Stomach (tissue), 19 donors: ENCODE data around the gene CSH1. TPM values are rescaled to one million over a fixed set of nuclear protein-coding genes. Genes with fewer than 3 reads are reported as not detected.
"Not testable (repeated sequence)": the region's sequence is repeated elsewhere in the genome, so short reads cannot be mapped to it uniquely, and the experiment has no call there.

Experiments used
- DNase-seq, 2 donors: peaks; one replicate each; pipeline versions ENCODE4 v3.0.0 to v3.0.0-alpha.2; 2013 to 2019
- H3K27ac ChIP-seq, 5 donors: fragments of 200-600 bp in 4 of 5; sonication (generic) in 4 of 5; one replicate each; pipeline ENCODE4 v1.5.1; 2013 to 2019; ENCODE audit warnings: mild to moderate bottlenecking in 1 of 5, moderate library complexity in 1 of 5
- H3K27me3 ChIP-seq, 3 donors: fragments of 200-600 bp; sonication (generic); one replicate each; pipeline ENCODE4 v1.5.1; 2017 to 2019; ENCODE audit warnings: mixed run types in 1 of 3
- H3K36me3 ChIP-seq, 4 donors: fragments of 200-600 bp; sonication (generic); 1 replicate in 3 of 4; 2 replicates in 1 of 4; pipeline ENCODE4 v1.5.1; 2016 to 2019
- H3K4me1 ChIP-seq, 4 donors: fragments of 200-600 bp; sonication (generic); one replicate each; pipeline ENCODE4 v1.5.1; 2016 to 2019
- H3K4me3 ChIP-seq, 4 donors: fragments of 200-600 bp; sonication (generic) in 3 of 4; one replicate each; pipeline ENCODE4 v1.5.1; 2016 to 2019; ENCODE audit warnings: mild to moderate bottlenecking in 1 of 4
- H3K9me3 ChIP-seq, 4 donors: fragments of 200-600 bp; sonication (generic); one replicate each; pipeline ENCODE4 v1.5.1; 2016 to 2019
- EP300 ChIP-seq: sonication (generic); formaldehyde crosslinking; IDR thresholded peaks from one replicate; pipeline ENCODE4 v1.6.1; 2017; ENCODE audit warnings: antibody characterized with exemption
- POLR2A ChIP-seq, 4 donors: fragments of 450-650 bp; IDR thresholded peaks; one replicate each; pipeline ENCODE4 v1.6.1; 2016; ENCODE audit warnings: antibody characterized with exemption in 4 of 4, control low read depth in 2 of 4, mild to moderate bottlenecking in 1 of 4, moderate library complexity in 1 of 4
- POLR2AphosphoS5 ChIP-seq, 3 donors: sonication (generic); formaldehyde crosslinking; IDR thresholded peaks; one replicate each; pipeline ENCODE4 v1.6.1; 2016; ENCODE audit warnings: antibody characterized with exemption in 3 of 3
- WGBS, 5 donors: extraction: QIAGEN DNeasy Blood & Tissue Kit in 3 of 5; methylation state at CpG; one replicate each; pipeline versions ENCODE4 v1.1.5 to v1.1.7; 2013 to 2018; 5-methylcytosine and 5-hydroxymethylcytosine counted together
- intact Hi-C: fragments of 100-400 bp; cut with DNase I; formaldehyde crosslinking; loops from one replicate; pipeline ENCODE4 v1.15.1; 2023; ENCODE audit warnings: low total_unique reads
- long read RNA-seq, 10 donors: transcript quantifications; one replicate each; lab custom pipeline, GENCODE V29; 2026
- polyA plus RNA-seq, 3 donors: library from polyadenylated mRNA; stranded (reverse); fragments of 200-250 nt; gene quantifications; one replicate each; pipeline ENCODE4 v1.2.3, GENCODE V29; 2013
- total RNA-seq, 5 donors: library from RNA; depleted of rRNA; stranded (reverse); fragments of >200 nt; gene quantifications; one replicate each; pipeline versions ENCODE4 v1.1.0 to v1.2.3, GENCODE V29; 2014 to 2016
- TF ChIP-seq, protein P1 (sequence below), 7 experiments: fragments of 450-650 bp in 4 of 7; fragments of 200-600 bp in 3 of 7; sonication (generic) in 3 of 7; IDR thresholded peaks; one replicate each; pipeline ENCODE4 v1.5.1; 2016 to 2019; ENCODE audit warnings: antibody characterized with exemption in 7 of 7, control low read depth in 2 of 7, mild to moderate bottlenecking in 1 of 7
- donor health status: healthy with polysubstance abuse.
- donor health status: Bipolar disorder and iron deficiency.
- donor health status: healthy.

CSH1 gene
- not detected for total RNA-seq
- not detected for polyA plus RNA-seq
- long read RNA-seq, donor 1, transcript CSH1-202 (4 exons, 1,073 nt) = minor isoform, 5 of 118 reads
- long read RNA-seq, donor 1, transcript CSH1-201 (5 exons, 900 nt) = major isoform, 106 of 118 reads
- long read RNA-seq, donor 1, partial matches to known transcripts = 7 of 118 reads
- long read RNA-seq, donor 1, other reads (novel, unspliced or antisense) = 0 of 118 reads
- long read RNA-seq, donor 2 = 0 reads
- long read RNA-seq, donor 3, partial matches to known transcripts = 0 of 2 reads
- long read RNA-seq, donor 3, other reads (novel, unspliced or antisense) = 0 of 2 reads
- long read RNA-seq, donor 4 = 0 reads
- long read RNA-seq, donor 5 = 0 reads
- long read RNA-seq, donor 6, partial matches to known transcripts = 0 of 1 reads
- long read RNA-seq, donor 6, other reads (novel, unspliced or antisense) = 0 of 1 reads
- long read RNA-seq, donor 7 = 0 reads
- long read RNA-seq, donor 8, partial matches to known transcripts = 0 of 1 reads
- long read RNA-seq, donor 8, other reads (novel, unspliced or antisense) = 0 of 1 reads
- long read RNA-seq, donor 9 = 0 reads
- long read RNA-seq, donor 10 = 0 reads

DNA sequence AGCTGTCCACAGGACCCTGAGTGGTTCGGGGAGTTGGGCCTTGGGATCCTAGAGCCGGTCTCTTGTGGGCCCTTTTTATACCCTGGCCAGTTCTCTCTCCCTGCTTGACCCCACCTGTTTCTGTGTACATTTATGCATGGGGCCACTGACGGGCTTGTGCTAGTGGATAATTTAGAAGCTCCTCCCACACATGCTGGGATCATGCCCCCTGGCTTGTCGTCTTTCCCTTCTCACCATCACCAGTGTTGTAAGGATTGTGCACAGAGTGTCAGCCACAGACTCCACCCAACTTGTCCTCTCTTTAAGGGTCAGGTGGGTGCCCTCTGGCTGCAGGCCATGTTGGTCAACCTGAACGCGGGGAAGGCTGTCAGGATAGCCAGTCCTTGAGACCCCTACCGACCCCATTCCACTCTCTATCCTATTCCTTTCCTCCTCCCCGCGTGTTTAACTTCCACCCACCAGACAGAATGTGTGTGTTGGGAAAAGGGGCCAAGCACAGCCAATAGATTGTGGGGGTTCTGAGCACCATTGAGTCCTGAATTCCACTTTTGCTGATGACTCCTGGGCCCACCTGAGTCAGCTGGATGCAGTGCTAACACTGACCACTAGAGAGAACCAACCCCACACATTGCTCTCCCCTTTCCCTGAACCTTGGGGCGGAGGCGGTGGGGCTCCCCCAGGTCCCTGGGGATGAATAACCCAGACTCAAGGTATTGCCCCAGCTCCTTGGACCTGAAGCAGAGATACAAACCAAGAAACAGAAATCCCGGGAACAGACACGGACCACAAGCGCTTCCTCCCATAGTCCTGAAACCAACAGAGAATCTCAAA is at the start of gene CSH1:
Gene CSH1 (minus strand): TSS at position 51 of the 831 bp plus-strand sequence. CDS start 63 bp downstream, outside the sequence.
- intact Hi-C loops, H3K27ac ChIP-seq, DNase-seq, H3K27me3 ChIP-seq, H3K36me3 ChIP-seq, H3K4me1 ChIP-seq, H3K4me3 ChIP-seq, H3K9me3 ChIP-seq: not testable (repeated sequence)
- 74 to 94% (median 85%) methylated on average over 5 to 11 of the region's 14 CpGs for WGBS, 5 donors

DNA sequence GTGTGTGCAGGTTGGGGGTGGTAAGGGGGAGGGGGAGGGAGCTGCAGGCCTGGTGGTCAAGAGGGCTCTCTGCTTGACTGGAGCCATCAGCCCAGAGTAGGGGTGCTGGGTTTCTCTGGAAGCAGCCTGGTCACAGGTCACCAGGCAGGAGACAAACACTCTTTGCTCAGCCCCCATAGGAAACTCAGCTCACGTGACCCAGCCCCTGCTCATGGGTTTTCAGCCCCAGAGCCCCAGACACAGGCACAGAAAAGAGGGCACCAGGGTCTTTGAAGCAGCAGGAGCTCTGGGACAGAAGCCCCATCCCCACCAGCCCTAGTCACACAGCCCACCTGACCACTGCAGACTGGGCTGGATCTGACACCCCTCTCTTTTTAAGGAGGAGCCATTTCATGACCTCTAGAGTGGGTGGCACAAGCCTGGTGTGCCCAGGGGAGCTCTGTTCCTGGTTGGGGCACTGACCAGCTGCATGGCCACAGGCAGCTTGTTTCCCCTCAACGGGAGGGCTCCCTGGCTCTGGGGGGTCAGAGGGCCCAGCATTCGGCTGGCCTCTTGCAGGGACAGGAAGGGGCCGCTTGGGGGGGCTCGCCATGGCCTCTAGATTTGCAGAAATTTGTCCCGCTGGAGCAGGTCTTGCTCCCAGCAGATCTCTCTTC is 49.5 kb upstream of the CSH1 start:
- Histone ChIP-seq H3K4me3 (no peak overlapping the region), H3K27me3 (peaks cover 0 to 36% (median 0%) of the 10 kb centered on the region in 3 donors), H3K4me1 (peaks cover 0 to 16% (median 6%) of the 10 kb centered on the region in 4 donors), H3K9me3 (no peaks in the 10 kb centered on the region), H3K36me3 (no peaks in the 10 kb centered on the region), H3K27ac (no peak overlapping the region)
- TF ChIP-seq EP300 (no peak), POLR2AphosphoS5 (IDR thresholded peaks at IDR 0.05) (no peak), POLR2A (IDR thresholded peaks at IDR 0.05) (no peak)
- TF ChIP-seq, protein P1, sequence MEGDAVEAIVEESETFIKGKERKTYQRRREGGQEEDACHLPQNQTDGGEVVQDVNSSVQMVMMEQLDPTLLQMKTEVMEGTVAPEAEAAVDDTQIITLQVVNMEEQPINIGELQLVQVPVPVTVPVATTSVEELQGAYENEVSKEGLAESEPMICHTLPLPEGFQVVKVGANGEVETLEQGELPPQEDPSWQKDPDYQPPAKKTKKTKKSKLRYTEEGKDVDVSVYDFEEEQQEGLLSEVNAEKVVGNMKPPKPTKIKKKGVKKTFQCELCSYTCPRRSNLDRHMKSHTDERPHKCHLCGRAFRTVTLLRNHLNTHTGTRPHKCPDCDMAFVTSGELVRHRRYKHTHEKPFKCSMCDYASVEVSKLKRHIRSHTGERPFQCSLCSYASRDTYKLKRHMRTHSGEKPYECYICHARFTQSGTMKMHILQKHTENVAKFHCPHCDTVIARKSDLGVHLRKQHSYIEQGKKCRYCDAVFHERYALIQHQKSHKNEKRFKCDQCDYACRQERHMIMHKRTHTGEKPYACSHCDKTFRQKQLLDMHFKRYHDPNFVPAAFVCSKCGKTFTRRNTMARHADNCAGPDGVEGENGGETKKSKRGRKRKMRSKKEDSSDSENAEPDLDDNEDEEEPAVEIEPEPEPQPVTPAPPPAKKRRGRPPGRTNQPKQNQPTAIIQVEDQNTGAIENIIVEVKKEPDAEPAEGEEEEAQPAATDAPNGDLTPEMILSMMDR (IDR thresholded peaks at IDR 0.05) = no peak
- intact Hi-C loops = no loop called here
- DNase-seq = no peak
- WGBS, 5 donors = 51 to 68% (median 65%) methylated on average over 5 to 6 of the region's 6 CpGs

DNA sequence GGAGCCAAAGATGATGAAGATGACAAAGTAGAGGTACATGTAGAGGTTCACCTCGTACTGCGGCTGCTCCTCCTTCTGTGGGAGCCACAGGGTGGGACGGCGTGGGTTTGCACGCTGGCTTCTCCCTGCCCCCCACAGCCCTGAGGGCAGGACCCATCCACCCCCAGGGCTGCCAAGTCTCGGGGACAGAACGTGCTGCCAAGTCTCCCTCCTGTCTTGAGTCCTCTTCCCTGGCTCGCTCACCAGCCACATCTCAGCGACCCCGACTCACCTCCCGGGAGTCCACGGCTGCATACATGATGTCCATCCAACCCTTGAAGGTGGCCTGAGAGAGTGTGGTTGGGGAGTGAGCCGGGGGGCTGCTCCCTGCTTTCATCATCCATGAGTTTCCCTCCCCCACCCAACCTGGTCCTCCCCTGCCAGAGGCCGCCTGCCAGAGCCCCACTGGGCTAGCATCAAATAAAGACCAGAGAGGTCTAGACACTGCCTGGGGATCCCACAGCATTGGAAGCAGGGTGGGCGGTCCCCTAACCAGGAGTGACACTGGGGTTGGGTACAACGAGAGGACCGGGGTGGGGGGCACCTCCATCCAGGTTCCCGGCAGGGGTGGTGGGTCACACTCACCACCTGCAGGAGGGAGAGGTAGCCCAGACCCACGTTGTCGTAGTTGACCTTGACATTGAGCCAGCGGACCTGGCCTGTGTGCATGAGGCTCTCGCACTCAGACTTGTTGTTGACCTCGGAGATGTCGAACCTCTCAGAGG is 48.5 kb upstream of the CSH1 start:
- Histone ChIP-seq H3K4me1 (peaks cover 0 to 16% (median 6%) of the 10 kb centered on the region in 4 donors), H3K4me3 (no peak overlapping the region), H3K27ac (no peak overlapping the region), H3K9me3 (no peaks in the 10 kb centered on the region), H3K36me3 (no peaks in the 10 kb centered on the region), H3K27me3 (peaks cover 0 to 26% (median 0%) of the 10 kb centered on the region in 3 donors)
- intact Hi-C loops = no loop called here
- no peak for DNase-seq
- TF ChIP-seq, protein P1 (IDR thresholded peaks at IDR 0.05) = no peak
- TF ChIP-seq EP300 (no peak), POLR2AphosphoS5 (IDR thresholded peaks at IDR 0.05) (no peak), POLR2A (IDR thresholded peaks at IDR 0.05) (no peak)
- WGBS, 5 donors = 85 to 88% (median 87%) methylated on average over 19 to 24 of the region's 24 CpGs

DNA sequence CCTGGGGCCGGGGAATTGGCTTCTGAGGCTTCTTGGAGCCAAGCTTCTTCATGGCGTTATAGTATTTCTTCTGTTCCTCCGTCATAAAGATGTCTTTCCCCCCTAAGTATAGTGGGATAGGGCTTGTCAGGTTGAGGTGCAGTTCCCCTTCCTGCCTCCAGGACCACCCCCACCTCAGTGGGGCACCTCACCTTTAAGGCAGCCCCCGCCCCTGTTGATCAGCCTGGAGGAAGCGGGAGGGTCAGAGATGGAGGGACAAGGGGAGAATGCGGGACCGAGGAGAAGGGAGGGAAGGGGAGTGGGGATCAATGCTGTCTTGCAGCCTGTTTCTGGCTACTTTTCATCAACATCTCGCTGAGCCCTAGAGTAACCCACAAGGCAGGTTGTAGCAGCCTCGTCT is 47.4 kb upstream of the CSH1 start:
- H3K27ac ChIP-seq = no peak overlapping the region
- intact Hi-C loops = no loop called here
- no peak for DNase-seq

More for the DNA sequence above, 47.4 kb upstream of the CSH1 start:
- Histone ChIP-seq H3K27me3 (peaks cover 0 to 15% (median 0%) of the 10 kb centered on the region in 3 donors), H3K4me3 (no peak overlapping the region), H3K9me3 (no peaks in the 10 kb centered on the region), H3K4me1 (peaks cover 0 to 16% (median 6%) of the 10 kb centered on the region in 4 donors), H3K36me3 (no peaks in the 10 kb centered on the region)
- no peak for TF ChIP-seq EP300
- TF ChIP-seq POLR2A (IDR thresholded peaks at IDR 0.05) = no peak
- no peak for TF ChIP-seq POLR2AphosphoS5 (IDR thresholded peaks at IDR 0.05)
- TF ChIP-seq, protein P1 (IDR thresholded peaks at IDR 0.05) = no peak
- WGBS, 5 donors = 76 to 82% (median 80%) methylated on average over 9 of the region's 9 CpGs
